Measurements from ENCODE around the gene CALML5.

CALML5 gene

DNA sequence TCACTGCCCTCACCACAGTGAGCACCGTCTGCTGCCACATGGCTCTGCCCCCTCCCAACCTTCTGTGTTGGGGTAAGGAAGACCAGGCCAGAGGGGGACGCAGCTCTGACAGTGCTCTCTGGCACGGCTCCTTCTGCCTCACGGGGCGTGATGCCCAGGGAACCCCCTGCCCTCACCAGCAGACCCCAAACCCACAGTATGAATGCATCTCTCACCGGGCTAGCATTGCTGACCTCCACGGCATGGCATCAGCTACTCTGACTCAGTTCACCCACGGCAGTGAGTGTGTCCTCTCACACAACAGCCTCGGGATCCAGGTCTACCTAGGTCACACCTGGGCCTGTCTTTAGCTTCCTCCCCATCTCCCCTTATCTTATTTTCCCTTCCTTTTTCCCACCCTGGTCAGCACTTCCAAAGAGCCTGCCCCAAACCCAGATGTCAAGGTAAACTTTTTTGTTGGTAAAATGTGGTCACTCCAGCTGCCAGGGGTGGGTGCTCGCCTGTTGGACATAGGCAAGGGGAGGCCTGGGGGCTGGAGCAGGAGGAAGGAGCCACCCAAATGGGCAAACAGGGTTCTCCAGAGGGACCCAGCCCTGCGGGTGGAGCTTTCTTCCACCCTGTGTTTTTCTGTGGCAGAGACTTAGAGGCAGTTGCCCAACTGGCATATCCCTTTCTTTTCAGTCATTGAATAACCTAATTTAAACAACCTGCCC lies 29.8 kb upstream of the CALML5 start:
- in situ Hi-C loops (cut with HindIII; ENCODE audit: low pct_ligation_motif_present, low sequenced_read_pairs) = no loop called here
- TF ChIP-seq, protein P1, sequence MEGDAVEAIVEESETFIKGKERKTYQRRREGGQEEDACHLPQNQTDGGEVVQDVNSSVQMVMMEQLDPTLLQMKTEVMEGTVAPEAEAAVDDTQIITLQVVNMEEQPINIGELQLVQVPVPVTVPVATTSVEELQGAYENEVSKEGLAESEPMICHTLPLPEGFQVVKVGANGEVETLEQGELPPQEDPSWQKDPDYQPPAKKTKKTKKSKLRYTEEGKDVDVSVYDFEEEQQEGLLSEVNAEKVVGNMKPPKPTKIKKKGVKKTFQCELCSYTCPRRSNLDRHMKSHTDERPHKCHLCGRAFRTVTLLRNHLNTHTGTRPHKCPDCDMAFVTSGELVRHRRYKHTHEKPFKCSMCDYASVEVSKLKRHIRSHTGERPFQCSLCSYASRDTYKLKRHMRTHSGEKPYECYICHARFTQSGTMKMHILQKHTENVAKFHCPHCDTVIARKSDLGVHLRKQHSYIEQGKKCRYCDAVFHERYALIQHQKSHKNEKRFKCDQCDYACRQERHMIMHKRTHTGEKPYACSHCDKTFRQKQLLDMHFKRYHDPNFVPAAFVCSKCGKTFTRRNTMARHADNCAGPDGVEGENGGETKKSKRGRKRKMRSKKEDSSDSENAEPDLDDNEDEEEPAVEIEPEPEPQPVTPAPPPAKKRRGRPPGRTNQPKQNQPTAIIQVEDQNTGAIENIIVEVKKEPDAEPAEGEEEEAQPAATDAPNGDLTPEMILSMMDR (IDR thresholded peaks at IDR 0.05; ENCODE audit: low read depth, low read length, missing control alignments) = no peak
- DNase-seq = no peak
- H3K27ac ChIP-seq = no peak overlapping the region
- no peaks in the 10 kb centered on the region for H3K36me3 ChIP-seq (replicated peaks)
- H3K4me3 ChIP-seq (ENCODE audit: low read depth, low read length) = no peak overlapping the region
- no peaks in the 10 kb centered on the region for H3K27me3 ChIP-seq (replicated peaks)

DNA sequence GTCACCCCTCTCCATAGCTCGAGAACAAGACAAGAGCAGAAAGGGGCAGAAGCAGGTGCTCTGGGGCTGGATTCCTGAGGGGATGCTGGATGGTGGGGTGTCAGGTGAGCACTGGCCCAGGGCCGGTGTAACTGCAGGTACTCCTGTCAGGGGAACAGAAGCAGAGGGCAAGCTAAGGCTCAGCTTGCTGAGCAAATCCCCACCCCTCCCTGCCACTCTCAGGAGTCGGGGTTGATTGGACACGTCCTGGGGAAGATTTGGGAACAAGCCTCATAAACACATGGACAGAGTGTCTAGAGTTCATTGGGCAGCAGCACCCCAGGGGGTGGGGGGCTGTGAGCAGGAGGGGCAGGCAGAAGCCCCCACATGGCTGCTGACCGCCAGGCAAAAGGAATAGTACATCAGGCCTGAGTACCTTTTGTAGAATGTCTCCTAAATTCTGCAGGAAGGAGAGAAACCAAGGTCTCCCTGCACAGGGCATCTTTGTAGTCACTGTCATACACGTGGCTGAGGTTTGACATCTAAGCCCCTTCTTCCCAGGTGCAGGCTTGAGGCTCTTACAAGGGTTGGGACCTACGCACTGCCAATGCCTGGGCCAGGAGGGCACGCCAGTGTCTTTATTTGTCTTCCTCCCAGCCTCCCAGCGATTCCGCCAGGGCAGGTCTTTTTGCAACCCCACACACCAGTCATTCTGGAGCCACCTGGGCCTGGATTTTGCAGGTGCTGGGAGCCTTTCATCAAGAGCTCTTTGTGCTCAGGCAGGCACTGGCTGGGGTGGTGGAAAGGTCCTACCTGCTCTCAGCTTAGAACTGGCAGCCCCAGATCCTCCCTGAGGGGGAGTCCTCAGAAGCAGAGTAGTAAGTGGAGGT lies 28.2 kb upstream of the CALML5 start:
- no peaks in the 10 kb centered on the region for H3K27me3 ChIP-seq (replicated peaks)
- DNase-seq = no peak
- no peak overlapping the region for H3K4me3 ChIP-seq (ENCODE audit: low read depth, low read length)
- no peak overlapping the region for H3K27ac ChIP-seq
- in situ Hi-C loops (cut with HindIII; ENCODE audit: low pct_ligation_motif_present, low sequenced_read_pairs) = no loop called here
- H3K36me3 ChIP-seq (replicated peaks) = no peaks in the 10 kb centered on the region
- TF ChIP-seq, protein P1 (IDR thresholded peaks at IDR 0.05; ENCODE audit: low read depth, low read length, missing control alignments) = no peak

DNA sequence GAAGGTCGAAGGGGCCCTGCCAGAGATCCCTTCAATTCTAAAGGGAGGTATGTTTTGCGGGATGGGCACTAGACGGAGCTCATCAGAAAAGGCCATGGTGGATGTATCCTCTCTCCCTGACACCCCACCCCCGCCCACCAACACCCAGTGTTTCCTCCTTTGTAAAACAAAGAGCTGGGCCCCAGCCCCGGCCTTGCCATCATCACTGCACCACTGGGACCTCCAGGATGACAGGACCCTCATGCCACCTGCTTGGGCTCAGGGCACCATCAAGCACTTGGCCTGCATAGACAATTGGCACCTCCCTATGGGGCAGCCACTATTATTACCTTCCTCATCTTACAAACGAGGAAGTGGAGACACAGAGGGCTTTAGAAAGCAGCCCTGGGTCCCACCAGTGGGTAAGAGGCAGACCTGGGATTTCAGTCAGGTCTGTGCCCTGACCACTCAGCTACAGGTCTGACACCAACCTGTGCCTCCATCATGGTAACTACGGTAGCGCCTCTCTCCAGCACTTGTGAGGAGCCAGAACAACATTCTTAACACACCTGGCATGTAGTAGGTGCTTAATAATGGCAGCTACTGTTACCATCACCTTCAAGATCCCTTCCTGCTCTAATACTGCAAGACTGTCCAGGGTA lies 27.4 kb upstream of the CALML5 start:
- in situ Hi-C loops (cut with HindIII; ENCODE audit: low pct_ligation_motif_present, low sequenced_read_pairs) = no loop called here
- TF ChIP-seq, protein P1 (IDR thresholded peaks at IDR 0.05; ENCODE audit: low read depth, low read length, missing control alignments) = no peak
- Histone ChIP-seq H3K36me3 (replicated peaks) (no peaks in the 10 kb centered on the region), H3K27ac (no peak overlapping the region), H3K27me3 (replicated peaks) (no peaks in the 10 kb centered on the region), H3K4me3 (ENCODE audit: low read depth, low read length) (no peak overlapping the region)
- no peak for DNase-seq

DNA sequence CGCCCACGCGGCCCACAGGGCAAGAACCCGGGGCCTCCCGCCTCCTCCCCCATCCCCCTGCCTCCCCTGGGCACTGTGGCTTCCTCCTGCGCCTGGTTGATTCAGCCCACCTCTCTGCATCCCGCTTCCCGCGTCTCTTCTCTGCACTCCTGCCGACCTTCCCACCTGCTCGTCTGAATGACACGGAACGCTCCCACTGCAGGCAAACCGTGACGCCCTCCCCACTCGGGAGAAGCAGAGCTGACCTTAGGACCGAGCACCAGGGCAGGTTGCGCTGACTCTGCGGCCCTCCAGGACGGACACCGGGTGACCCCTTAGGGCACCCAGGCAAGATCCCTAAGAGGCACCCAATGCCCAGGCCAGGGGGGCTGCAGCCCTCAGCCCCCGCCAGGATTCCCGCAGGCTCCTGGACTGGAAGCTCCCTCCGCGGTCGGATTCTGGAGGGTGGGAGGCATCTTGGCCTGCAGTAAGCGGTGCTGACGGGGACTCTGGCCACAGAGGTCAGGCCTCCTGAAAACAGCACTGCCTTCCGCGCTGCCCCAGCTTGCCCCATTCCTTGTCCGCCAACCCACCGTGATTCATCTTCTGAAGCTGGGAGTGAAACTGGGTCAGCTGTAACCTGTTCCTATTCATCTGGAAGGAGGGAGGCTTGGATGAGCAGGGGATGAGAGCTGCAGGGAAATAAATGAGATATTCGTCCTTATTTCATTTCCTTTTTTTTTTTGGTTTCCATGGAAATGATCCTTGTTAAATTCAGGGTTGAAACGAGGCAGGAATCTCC lies 26.4 kb upstream of the CALML5 start:
- no peak for DNase-seq
- Histone ChIP-seq H3K27ac (no peak overlapping the region), H3K36me3 (replicated peaks) (no peaks in the 10 kb centered on the region), H3K27me3 (replicated peaks) (no peaks in the 10 kb centered on the region), H3K4me3 (ENCODE audit: low read depth, low read length) (no peak overlapping the region)
- in situ Hi-C loops (cut with HindIII; ENCODE audit: low pct_ligation_motif_present, low sequenced_read_pairs) = no loop called here
- TF ChIP-seq, protein P1 (IDR thresholded peaks at IDR 0.05; ENCODE audit: low read depth, low read length, missing control alignments) = no peak

DNA sequence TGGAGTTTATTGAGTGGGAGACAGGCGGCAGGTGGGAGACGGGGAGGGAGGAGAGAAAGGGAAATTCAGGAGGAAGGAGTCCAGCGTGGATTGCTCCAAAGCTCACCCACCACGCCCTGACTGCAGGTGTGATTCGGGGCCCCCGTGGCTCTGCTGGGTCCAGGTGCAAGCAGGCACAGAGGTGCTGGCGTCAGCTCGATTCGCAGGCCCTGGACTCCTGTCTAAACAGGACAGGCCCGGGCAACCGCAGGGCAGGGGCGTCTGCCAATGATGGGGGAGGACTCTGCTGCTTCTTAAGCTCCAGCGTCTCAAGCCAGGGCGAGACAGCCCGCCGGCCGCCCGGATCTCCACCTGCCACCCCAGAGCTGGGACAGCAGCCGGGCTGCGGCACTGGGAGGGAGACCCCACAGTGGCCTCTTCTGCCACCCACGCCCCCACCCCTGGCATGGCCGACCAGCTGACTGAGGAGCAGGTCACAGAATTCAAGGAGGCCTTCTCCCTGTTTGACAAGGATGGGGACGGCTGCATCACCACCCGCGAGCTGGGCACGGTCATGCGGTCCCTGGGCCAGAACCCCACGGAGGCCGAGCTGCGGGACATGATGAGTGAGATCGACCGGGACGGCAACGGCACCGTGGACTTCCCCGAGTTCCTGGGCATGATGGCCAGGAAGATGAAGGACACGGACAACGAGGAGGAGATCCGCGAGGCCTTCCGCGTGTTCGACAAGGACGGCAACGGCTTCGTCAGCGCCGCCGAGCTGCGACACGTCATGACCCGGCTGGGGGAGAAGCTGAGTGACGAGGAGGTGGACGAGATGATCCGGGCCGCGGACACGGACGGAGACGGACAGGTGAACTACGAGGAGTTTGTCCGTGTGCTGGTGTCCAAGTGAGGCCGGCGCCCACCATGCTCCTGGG lies 25.5 kb upstream of the CALML5 start, which contains the start of gene CALML3:
CALML3 (plus strand) TSS at position 321 of the 920 bp plus-strand sequence; CDS start at position 446, 125 bp downstream.
- no peaks in the 10 kb centered on the region for H3K36me3 ChIP-seq (replicated peaks)
- no peak within 1 kb of the TSS for H3K4me3 ChIP-seq (ENCODE audit: low read depth, low read length)
- in situ Hi-C loops (cut with HindIII; ENCODE audit: low pct_ligation_motif_present, low sequenced_read_pairs) = no loop called here
- H3K27ac ChIP-seq = no peak within 1 kb of the TSS
- no peaks in the 10 kb centered on the region for H3K27me3 ChIP-seq (replicated peaks)
- no peak for DNase-seq
- TF ChIP-seq, protein P1 (IDR thresholded peaks at IDR 0.05; ENCODE audit: low read depth, low read length, missing control alignments) = no peak

Data from brain microvascular endothelial cell (primary cell).